PC-3 (cell line): Measurements from ENCODE around the gene CRYGA.

Source experiments
- EZH2 ChIP-seq: fragments of 300-600 bp; sonication (generic); IDR thresholded peaks from one replicate; pipeline ENCODE4 v1.6.1; 2017; ENCODE audit warnings: antibody characterized with exemption, mild to moderate bottlenecking, low read length; ENCODE audit not compliant: unreplicated experiment
- EZH2phosphoT487 ChIP-seq: fragments of 300-600 bp; sonication (generic); IDR thresholded peaks from 2 replicates; pipeline ENCODE4 v1.6.1; 2018; ENCODE audit warnings: mild to moderate bottlenecking, antibody characterized with exemption, low read length, borderline replicate concordance
- TF ChIP-seq, protein P1 (sequence below): fragments of 300-600 bp; sonication (generic); conservative IDR thresholded peaks from 2 replicates; pipeline ENCODE4 v1.5.1; 2017; ENCODE audit warnings: antibody characterized with exemption, low read depth, mild to moderate bottlenecking, low read length

DNA sequence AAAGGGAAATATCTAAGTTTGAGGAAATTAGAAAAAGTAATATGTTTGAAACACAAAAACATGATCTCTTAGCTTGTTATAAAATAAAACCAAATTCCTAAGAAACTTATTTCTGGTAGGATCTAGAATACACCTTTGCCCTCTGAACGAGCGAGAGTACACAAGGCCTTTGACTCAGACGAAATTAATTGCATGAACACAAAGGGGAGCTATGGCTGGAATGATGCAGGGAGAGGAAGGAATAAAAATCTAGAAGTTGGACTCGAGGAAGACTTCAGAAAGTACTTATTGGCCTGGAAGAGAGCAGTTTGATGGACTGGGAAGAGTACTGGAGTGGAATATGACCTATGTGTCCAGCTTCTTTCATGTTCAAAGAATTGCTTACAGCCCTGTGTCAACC, 38.1 kb downstream of the CRYGA start:
- TF ChIP-seq, protein P1, sequence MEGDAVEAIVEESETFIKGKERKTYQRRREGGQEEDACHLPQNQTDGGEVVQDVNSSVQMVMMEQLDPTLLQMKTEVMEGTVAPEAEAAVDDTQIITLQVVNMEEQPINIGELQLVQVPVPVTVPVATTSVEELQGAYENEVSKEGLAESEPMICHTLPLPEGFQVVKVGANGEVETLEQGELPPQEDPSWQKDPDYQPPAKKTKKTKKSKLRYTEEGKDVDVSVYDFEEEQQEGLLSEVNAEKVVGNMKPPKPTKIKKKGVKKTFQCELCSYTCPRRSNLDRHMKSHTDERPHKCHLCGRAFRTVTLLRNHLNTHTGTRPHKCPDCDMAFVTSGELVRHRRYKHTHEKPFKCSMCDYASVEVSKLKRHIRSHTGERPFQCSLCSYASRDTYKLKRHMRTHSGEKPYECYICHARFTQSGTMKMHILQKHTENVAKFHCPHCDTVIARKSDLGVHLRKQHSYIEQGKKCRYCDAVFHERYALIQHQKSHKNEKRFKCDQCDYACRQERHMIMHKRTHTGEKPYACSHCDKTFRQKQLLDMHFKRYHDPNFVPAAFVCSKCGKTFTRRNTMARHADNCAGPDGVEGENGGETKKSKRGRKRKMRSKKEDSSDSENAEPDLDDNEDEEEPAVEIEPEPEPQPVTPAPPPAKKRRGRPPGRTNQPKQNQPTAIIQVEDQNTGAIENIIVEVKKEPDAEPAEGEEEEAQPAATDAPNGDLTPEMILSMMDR: no peak
- no peak for TF ChIP-seq EZH2phosphoT487
- TF ChIP-seq EZH2: no peak
